IPS-15b (cell line): ENCODE results near the gene ELL3.

Experiments
- H3K27me3 ChIP-seq: one replicate; pipeline ENCODE4 v1.6.1; 2013; ENCODE audit warnings: low read length; ENCODE audit not compliant: control insufficient read depth, insufficient read depth
- H3K36me3 ChIP-seq: one replicate; pipeline ENCODE4 v1.6.1; 2013; ENCODE audit warnings: low read length; ENCODE audit not compliant: control insufficient read depth, insufficient read depth
- H3K4me1 ChIP-seq: one replicate; pipeline ENCODE4 v1.6.1; 2013; ENCODE audit warnings: mild to moderate bottlenecking, low read length; ENCODE audit not compliant: control insufficient read depth, insufficient read depth
- H3K4me3 ChIP-seq: one replicate; pipeline ENCODE4 v1.5.1; 2013; ENCODE audit warnings: low read depth, low read length
- H3K9ac ChIP-seq: one replicate; pipeline ENCODE4 v1.6.1; 2013; ENCODE audit warnings: low read depth, mild to moderate bottlenecking, low read length
- H3K9me3 ChIP-seq: one replicate; pipeline ENCODE4 v1.6.1; 2013; ENCODE audit warnings: mild to moderate bottlenecking, low read length; ENCODE audit not compliant: control insufficient read depth, insufficient read depth

ELL3 gene

GRCh38 chr15:43799945-43800285 lies 23.1 kb upstream of the ELL3 start, which contains the start of gene SERINC4:
Gene SERINC4, minus strand, starts transcription at chr15:43800220. Its CDS starts 234 bp downstream, at chr15:43799986.
- H3K36me3 ChIP-seq, result peaks cover 14% of the 10 kb centered on the region
- no peaks in the 10 kb centered on the region for H3K9me3 ChIP-seq
- no peaks in the 10 kb centered on the region for H3K27me3 ChIP-seq
- peak within 1 kb of the TSS; percentile 92 for H3K9ac ChIP-seq
- H3K4me1 ChIP-seq, result peaks cover 23% of the 10 kb centered on the region
- peak within 1 kb of the TSS; percentile 98 for H3K4me3 ChIP-seq

GRCh38 chr15:43799209-43799944 lies 22.6 kb upstream of the ELL3 start:
- Histone ChIP-seq H3K27me3 (no peaks in the 10 kb centered on the region), H3K9ac (peak overlapping the region; percentile 37), H3K9me3 (no peaks in the 10 kb centered on the region), H3K36me3 (peaks cover 17% of the 10 kb centered on the region), H3K4me3 (no peak overlapping the region), H3K4me1 (peaks cover 27% of the 10 kb centered on the region)

GRCh38 chr15:43796566-43796965 lies 19.8 kb upstream of the ELL3 start:
- H3K36me3 ChIP-seq, result peaks cover 31% of the 10 kb centered on the region
- H3K27me3 ChIP-seq, result no peaks in the 10 kb centered on the region
- peaks cover 35% of the 10 kb centered on the region for H3K4me1 ChIP-seq
- no peaks in the 10 kb centered on the region for H3K9me3 ChIP-seq
- no peak overlapping the region for H3K9ac ChIP-seq
- no peak overlapping the region for H3K4me3 ChIP-seq

- Histone ChIP-seq H3K9me3 (no peaks in the 10 kb centered on the region), H3K4me3 (no peak overlapping the region), H3K4me1 (peaks cover 35% of the 10 kb centered on the region), H3K27me3 (no peaks in the 10 kb centered on the region), H3K9ac (no peak overlapping the region), H3K36me3 (peaks cover 31% of the 10 kb centered on the region)
Measured at GRCh38 chr15:43795997-43796396, 19.2 kb upstream of the ELL3 start.

GRCh38 chr15:43795197-43795596 lies 18.4 kb upstream of the ELL3 start:
- Histone ChIP-seq H3K36me3 (peaks cover 31% of the 10 kb centered on the region), H3K9ac (no peak overlapping the region), H3K4me1 (peaks cover 34% of the 10 kb centered on the region), H3K9me3 (no peaks in the 10 kb centered on the region), H3K27me3 (no peaks in the 10 kb centered on the region), H3K4me3 (no peak overlapping the region)

GRCh38 chr15:43794269-43795037 lies 17.7 kb upstream of the ELL3 start:
- H3K27me3 ChIP-seq, result no peaks in the 10 kb centered on the region
- no peak overlapping the region for H3K4me3 ChIP-seq
- peak overlapping the region; percentile 98 for H3K9ac ChIP-seq
- H3K4me1 ChIP-seq, result peaks cover 28% of the 10 kb centered on the region
- H3K9me3 ChIP-seq, result no peaks in the 10 kb centered on the region
- H3K36me3 ChIP-seq, result peaks cover 31% of the 10 kb centered on the region

GRCh38 chr15:43793647-43794046 lies 16.9 kb upstream of the ELL3 start:
- Histone ChIP-seq H3K9ac (peak overlapping the region; percentile 98), H3K27me3 (no peaks in the 10 kb centered on the region), H3K36me3 (peaks cover 31% of the 10 kb centered on the region), H3K4me3 (peak overlapping the region; percentile 97), H3K4me1 (peaks cover 28% of the 10 kb centered on the region), H3K9me3 (no peaks in the 10 kb centered on the region)

DNA sequence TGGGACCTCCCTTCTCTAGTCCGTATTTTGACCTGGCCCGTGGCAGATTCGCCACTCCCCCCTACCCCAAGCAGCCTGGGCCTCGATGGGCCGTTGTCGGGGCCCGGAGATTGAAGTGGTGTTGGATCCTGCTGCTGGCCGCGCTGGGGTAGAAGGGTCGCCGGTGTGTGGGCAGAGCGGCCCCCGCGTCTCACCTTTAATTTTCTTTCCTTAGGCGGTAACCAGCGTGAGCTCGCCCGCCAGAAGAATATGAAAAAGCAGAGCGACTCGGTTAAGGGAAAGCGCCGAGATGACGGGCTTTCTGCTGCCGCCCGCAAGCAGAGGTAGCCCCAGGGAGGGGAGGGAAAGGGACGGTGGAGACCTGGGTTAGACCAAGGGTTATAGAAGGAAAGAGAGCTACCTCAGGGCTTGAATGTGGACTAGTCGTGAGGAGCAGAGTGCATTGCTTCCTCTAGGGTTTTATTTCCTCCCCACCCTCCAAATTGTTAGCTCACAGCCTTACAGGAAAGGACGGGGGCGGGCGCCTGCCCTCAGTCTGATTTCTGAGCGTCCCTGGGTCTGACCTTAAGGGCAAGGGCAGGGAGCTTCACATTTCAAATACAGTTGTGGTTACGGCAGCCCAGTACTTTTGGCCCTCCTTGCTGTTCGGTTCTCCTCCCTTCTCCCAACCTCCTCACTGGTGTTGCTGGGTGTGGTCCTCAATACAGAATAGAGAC lies 16.2 kb upstream of the ELL3 start:
- peaks cover 28% of the 10 kb centered on the region for H3K4me1 ChIP-seq
- H3K27me3 ChIP-seq, result no peaks in the 10 kb centered on the region
- peak overlapping the region; percentile 97 for H3K4me3 ChIP-seq
- peaks cover 31% of the 10 kb centered on the region for H3K36me3 ChIP-seq
- H3K9me3 ChIP-seq, result no peaks in the 10 kb centered on the region
- H3K9ac ChIP-seq, result peak overlapping the region; percentile 98

GRCh38 chr15:43791993-43792760 lies 15.4 kb upstream of the ELL3 start, which contains the start of gene SERF2:
Gene SERF2, plus strand, starts transcription at chr15:43792320. Its CDS starts 57 bp downstream, at chr15:43792377.
- Histone ChIP-seq H3K4me3 (peak within 1 kb of the TSS; percentile 97), H3K9ac (peak within 1 kb of the TSS; percentile 98)

GRCh38 chr15:43789409-43789808 lies 12.6 kb upstream of the ELL3 start:
- H3K4me3 ChIP-seq, result no peak overlapping the region
- H3K9ac ChIP-seq, result no peak overlapping the region
- no peaks in the 10 kb centered on the region for H3K9me3 ChIP-seq
- peaks cover 15% of the 10 kb centered on the region for H3K36me3 ChIP-seq
- H3K4me1 ChIP-seq, result peaks cover 8% of the 10 kb centered on the region
- no peaks in the 10 kb centered on the region for H3K27me3 ChIP-seq

More at GRCh38 chr15:43791993-43792760, 15.4 kb upstream of the ELL3 start, which contains the start of gene SERF2:
- Histone ChIP-seq H3K36me3 (peaks cover 29% of the 10 kb centered on the region), H3K27me3 (no peaks in the 10 kb centered on the region), H3K9me3 (no peaks in the 10 kb centered on the region), H3K4me1 (peaks cover 28% of the 10 kb centered on the region)

GRCh38 chr15:43779016-43779415 lies 2.2 kb upstream of the ELL3 start:
- Histone ChIP-seq H3K36me3 (no peaks in the 10 kb centered on the region), H3K9ac (no peak overlapping the region), H3K9me3 (no peaks in the 10 kb centered on the region), H3K4me1 (peaks cover 9% of the 10 kb centered on the region), H3K4me3 (no peak overlapping the region), H3K27me3 (no peaks in the 10 kb centered on the region)
